HepG2 (cell line): ENCODE data around the gene ACAT2. TPM values are rescaled to one million over a fixed set of nuclear protein-coding genes. Genes with fewer than 3 reads are reported as not detected.
A peak's percentile ranks its signal among the peaks of the same experiment; 100 is the strongest.

Source experiments
- ATAC-seq: fragments of 200-7000 bp; cut with Tn5 transposase; 3 replicates; pipeline ENCODE4 v1.9.1; 2020; ENCODE audit warnings: mild to moderate bottlenecking, moderate library complexity
- BruUV-seq: library from RNA; stranded (reverse); fragments of 400-500 nt; replicated peaks from 2 replicates; lab custom pipeline; 2021; lab: Mats Ljungman, UMichigan
- CTCF ChIA-PET: fragments of 300-600 bp; formaldehyde crosslinking; extraction: SDS; loops from one replicate; lab custom pipeline; 2021; ENCODE audit warnings: low total read pairs, inconsistent platforms, low intra/inter-chr PET ratio; lab: Yijun Ruan, JAX
- POLR2A ChIA-PET: fragments of 350-600 bp; sonication (Branson Sonifier 250); formaldehyde crosslinking; loops from one replicate; lab custom pipeline; 2020; ENCODE audit warnings: antibody characterized with exemption, inconsistent platforms; lab: Yijun Ruan, JAX
- DNase-seq: peaks from one replicate; pipeline ENCODE4 v3.0.0-alpha.2; 2015; ENCODE audit warnings: low spot score
- FAIRE-seq: peaks from 3 replicates; lab custom pipeline; 2011; peaks lifted over from hg19 to GRCh38; lab: Jason Lieb, UNC
- H2AFZ ChIP-seq: one replicate; pipeline ENCODE4 v1.6.1; 2011; ENCODE audit warnings: low read length, inconsistent platforms
- H3K27ac ChIP-seq: fragments of 300-600 bp; 3 replicates; pipeline ENCODE4 v1.8.0; 2011; ENCODE audit warnings: mixed run types, mild to moderate bottlenecking, mixed read lengths, low read length, inconsistent platforms; ENCODE audit not compliant: insufficient read depth; ENCODE audit errors: extremely low read length
- H3K27me3 ChIP-seq, 2 experiments: fragments of 200-600 bp in 1 of 2; 2 replicates in 1 of 2; 3 replicates in 1 of 2; pipeline versions ENCODE4 v1.6.0 to v1.8.0; 2011; ENCODE audit warnings: low read length in 2 of 2, mild to moderate bottlenecking in 2 of 2, moderate library complexity in 2 of 2, inconsistent platforms in 1 of 2; ENCODE audit not compliant: insufficient read depth in 2 of 2, control insufficient read depth in 1 of 2
- H3K36me3 ChIP-seq, 2 experiments: fragments of 200-600 bp in 1 of 2; replicated peaks in 1 of 2; 2 replicates in 1 of 2; 3 replicates in 1 of 2; pipeline versions ENCODE4 v1.5.1 to v1.8.0; 2011; ENCODE audit warnings: low read length in 2 of 2, inconsistent platforms in 1 of 2; ENCODE audit not compliant: insufficient read depth in 2 of 2, control insufficient read depth in 1 of 2
- H3K4me1 ChIP-seq: 2 replicates; pipeline ENCODE4 v1.5.1; 2012; ENCODE audit warnings: low read length, inconsistent platforms; ENCODE audit not compliant: insufficient read depth
- H3K4me2 ChIP-seq: 2 replicates; pipeline ENCODE4 v1.6.0; 2011; ENCODE audit warnings: low read depth, low read length, inconsistent platforms
- H3K4me3 ChIP-seq, 3 experiments: fragments of 200-600 bp in 1 of 3; sonication (generic), shearing (Covaris generic) in 1 of 3; replicated peaks in 1 of 3; 2 replicates each; pipeline ENCODE4 v1.5.1; 2011 to 2016; ENCODE audit warnings: low read length in 3 of 3, inconsistent platforms in 2 of 3, low read depth in 2 of 3, mild to moderate bottlenecking in 2 of 3, control low read depth in 1 of 3, mixed read lengths in 1 of 3; ENCODE audit not compliant: insufficient read depth in 1 of 3
- H3K79me2 ChIP-seq: one replicate; pipeline ENCODE4 v1.6.1; 2011; ENCODE audit warnings: low read length, inconsistent platforms; ENCODE audit not compliant: insufficient read depth
- H3K9ac ChIP-seq: 2 replicates; pipeline ENCODE4 v1.6.0; 2011; ENCODE audit warnings: mild to moderate bottlenecking, low read depth, low read length, inconsistent platforms; ENCODE audit not compliant: insufficient read depth
- H3K9me3 ChIP-seq: 2 replicates; pipeline ENCODE4 v1.5.1; 2012; ENCODE audit warnings: mild to moderate bottlenecking, low read length
- H4K20me1 ChIP-seq: 2 replicates; pipeline ENCODE4 v1.6.0; 2011; ENCODE audit warnings: inconsistent platforms, mild to moderate bottlenecking, low read length, moderate library complexity; ENCODE audit not compliant: insufficient read depth
- AGO2 ChIP-seq: fragments of 200-400 bp; formaldehyde crosslinking; optimal IDR thresholded peaks from 2 replicates; pipeline ENCODE3; 2017; ENCODE audit warnings: mild to moderate bottlenecking, low read depth, low read length, moderate library complexity
- GMEB2 ChIP-seq: IDR thresholded peaks from 2 replicates; pipeline ENCODE4 v1.6.1; 2016; ENCODE audit warnings: missing biosample characterization, missing genetic modification reagents, low read depth
- HMG20B ChIP-seq: conservative IDR thresholded peaks from 2 replicates; pipeline ENCODE4 v1.6.1; 2016; ENCODE audit warnings: missing genetic modification reagents, missing compliant biosample characterization
- NAIF1 ChIP-seq: sonication (generic); formaldehyde crosslinking; IDR thresholded peaks from 2 replicates; pipeline ENCODE4 v1.5.0; 2020; ENCODE audit warnings: mild to moderate bottlenecking, missing genetic modification reagents, borderline replicate concordance
- NCOA5 ChIP-seq: sonication (generic); formaldehyde crosslinking; IDR thresholded peaks from 2 replicates; pipeline ENCODE4 v1.4.0; 2020; ENCODE audit warnings: missing genetic modification reagents
- NFYB ChIP-seq: sonication (generic); formaldehyde crosslinking; IDR thresholded peaks from 2 replicates; pipeline ENCODE4 v1.4.0; 2020; ENCODE audit warnings: missing genetic modification reagents
- NR0B2 ChIP-seq: sonication (generic); formaldehyde crosslinking; IDR thresholded peaks from 2 replicates; pipeline ENCODE4 v1.4.0; 2020; ENCODE audit warnings: mild to moderate bottlenecking, missing genetic modification reagents
- POLR2G ChIP-seq: fragments of 200-400 bp; formaldehyde crosslinking; IDR thresholded peaks from 2 replicates; pipeline ENCODE4 v1.6.1; 2018; ENCODE audit warnings: mild to moderate bottlenecking, low read depth, low read length, moderate library complexity
- PPARG ChIP-seq: conservative IDR thresholded peaks from 2 replicates; pipeline ENCODE4 v1.6.1; 2016; ENCODE audit warnings: missing biosample characterization, missing genetic modification reagents
- SAP130 ChIP-seq: IDR thresholded peaks from 2 replicates; pipeline ENCODE4 v1.6.1; 2016; ENCODE audit warnings: low read depth
- ZC3H4 ChIP-seq: sonication (generic); formaldehyde crosslinking; IDR thresholded peaks from 2 replicates; pipeline ENCODE4 v1.4.0; 2020; ENCODE audit warnings: missing genetic modification reagents, borderline replicate concordance
- ZFY ChIP-seq: sonication (generic); formaldehyde crosslinking; IDR thresholded peaks from 2 replicates; pipeline ENCODE4 v1.4.0; 2020; ENCODE audit warnings: missing genetic modification reagents
- ZNF10 ChIP-seq: sonication (generic); formaldehyde crosslinking; IDR thresholded peaks from 2 replicates; pipeline ENCODE4 v1.4.0; 2020; ENCODE audit warnings: mild to moderate bottlenecking, low read depth, missing genetic modification reagents, borderline replicate concordance
- ZNF121 ChIP-seq: sonication (generic); formaldehyde crosslinking; IDR thresholded peaks from 2 replicates; pipeline ENCODE4 v1.5.0; 2020; ENCODE audit warnings: mild to moderate bottlenecking, missing genetic modification reagents
- ZNF180 ChIP-seq: sonication (generic); formaldehyde crosslinking; IDR thresholded peaks from 2 replicates; pipeline ENCODE4 v1.4.0; 2020; ENCODE audit warnings: low read depth, missing genetic modification reagents, borderline replicate concordance
- ZNF703 ChIP-seq: sonication (generic); formaldehyde crosslinking; IDR thresholded peaks from 2 replicates; pipeline ENCODE4 v1.5.1; 2020; ENCODE audit warnings: missing genetic modification reagents, mild to moderate bottlenecking, moderate library complexity, borderline replicate concordance
- ZNF720 ChIP-seq: sonication (generic); formaldehyde crosslinking; IDR thresholded peaks from 2 replicates; pipeline ENCODE4 v1.4.0; 2020; ENCODE audit warnings: missing genetic modification reagents
- WGBS: methylation state at CpG from one replicate; pipeline ENCODE4 v1.1.6; 2017; ENCODE audit warnings: low lambda C conversion rate; 5-methylcytosine and 5-hydroxymethylcytosine counted together
- in situ Hi-C: cut with HindIII; loops from 2 replicates; pipeline ENCODE4 v1.10.0; 2017; ENCODE audit warnings: low pct_unique_long_range_greater_than_20kb; ENCODE audit not compliant: extremely low pct_ligation_motif_present
- intact Hi-C: fragments of 100-400 bp; cut with micrococcal nuclease; formaldehyde crosslinking; loops from one replicate; pipeline ENCODE4 v1.10.0; 2022; ENCODE audit not compliant: unreplicated experiment
- polyA plus RNA-seq, 8 experiments: library from polyadenylated mRNA; depleted of rRNA in 3 of 8; stranded (reverse) in 7 of 8; unstranded in 1 of 8; fragments of >200 nt; fragmentation: Illumina TruSeq in 4 of 8; extraction: Trizol in 4 of 8; gene quantifications; 2 replicates each; pipeline versions ENCODE4 v1.2.1 to v1.2.3, GENCODE V29; 2011 to 2016; ENCODE audit warnings: low read depth in 4 of 8, missing spikeins in 1 of 8, mixed read lengths in 1 of 8; ENCODE audit not compliant: insufficient read depth in 1 of 8
- total RNA-seq, 5 experiments: library from RNA; depleted of rRNA; stranded (reverse); fragments of >200 nt; fragmentation: Illumina TruSeq; extraction: Trizol; gene quantifications; 2 replicates each; pipeline ENCODE4 v1.2.3, GENCODE V29; 2016; ENCODE audit warnings: low read depth in 1 of 5

ACAT2 gene
- total and polyA plus RNA-seq, 2 of the 13 experiments (the other 11 are each of a cell fraction or from before 2014, with no cell fraction given) = 121 to 534 TPM

GRCh38 chr6:159736908-159737307 is 24.9 kb upstream of the ACAT2 start:
- peaks cover 65% of the 10 kb centered on the region for H4K20me1 ChIP-seq
- peaks cover 18% of the 10 kb centered on the region for H3K4me1 ChIP-seq
- peaks cover 4 to 45% of the 10 kb centered on the region in 2 experiments for H3K36me3 ChIP-seq
- TF ChIP-seq ZNF10 (no peak), POLR2G (0 out of 2 replicates have a peak, but pooled peaks have one; percentile 2), PPARG (CRISPR knock-in tag) (no peak), AGO2 (peak; percentile 9), ZNF121 (peak; percentile 94)
- TF ChIP-seq, all 625 proteins: peak for 3
- Histone ChIP-seq H3K9me3 (no peaks in the 10 kb centered on the region), H3K79me2 (peaks cover 94% of the 10 kb centered on the region), H2AFZ (no peak overlapping the region), H3K27ac (no peak overlapping the region), H3K4me2 (no peak overlapping the region), H3K27me3 (no peaks in the 10 kb centered on the region), H3K4me3 (no peak overlapping the region), H3K9ac (no peak overlapping the region)
- ChIA-PET POLR2A (interaction anchor here (1.5 to 1.6 kb wide), 3 partner anchors 10 to 53 kb away, joined by 4 to 6 read pairs (median 6); partner anchors contain the start of genes ACAT2, TCP1 and WTAP), CTCF (no interaction called here)
- 82% methylated on average over 7 of the region's 7 CpGs for WGBS
- DNase-seq = no peak
- intact Hi-C loops = no loop called here
- BruUV-seq = no TSS peak
- FAIRE-seq = no peak
- no peak for ATAC-seq
- in situ Hi-C loops = no loop called here

GRCh38 chr6:159739341-159739740 is 22.5 kb upstream of the ACAT2 start:
- no peak overlapping the region for H3K4me2 ChIP-seq
- H3K79me2 ChIP-seq = peaks cover 74% of the 10 kb centered on the region
- no peak for TF ChIP-seq ZNF180 (CRISPR knock-in tag)
- no peak for TF ChIP-seq NCOA5 (CRISPR knock-in tag)
- no peak for TF ChIP-seq ZNF703 (CRISPR knock-in tag)
- no peak for TF ChIP-seq ZFY (CRISPR knock-in tag)
- TF ChIP-seq HMG20B (CRISPR knock-in tag) = no peak
- no peak for TF ChIP-seq NFYB (CRISPR knock-in tag)
- TF ChIP-seq SAP130 (CRISPR knock-in tag) = no peak
- TF ChIP-seq ZC3H4 = no peak
- TF ChIP-seq ZNF720 = no peak
- TF ChIP-seq GMEB2 (CRISPR knock-in tag) = no peak
- TF ChIP-seq NR0B2 (CRISPR knock-in tag) = no peak
- no peak for TF ChIP-seq NAIF1
- ChIA-PET POLR2A (interaction anchor here (0.8 to 1.2 kb wide), 2 partner anchors 11 to 23 kb away, joined by 4 read pairs; partner anchors contain the start of gene ACAT2), CTCF (no interaction called here)
- H3K9ac ChIP-seq = no peak overlapping the region
- peaks cover 9 to 68% of the 10 kb centered on the region in 2 experiments for H3K36me3 ChIP-seq
- BruUV-seq = no TSS peak
- 0 out of 2 replicates have a peak, but pooled peaks cover under 1% of the 10 kb centered on the region for H3K4me1 ChIP-seq
- in situ Hi-C loops (no loop called here), intact Hi-C loops (no loop called here)
- peaks cover 46% of the 10 kb centered on the region for H4K20me1 ChIP-seq
- WGBS = 95% methylated on average over 3 of the region's 3 CpGs
- H3K9me3 ChIP-seq = no peaks in the 10 kb centered on the region
- no peak for ATAC-seq
- H2AFZ ChIP-seq = no peak overlapping the region
- no peak for FAIRE-seq
- H3K27me3 ChIP-seq = no peaks in the 10 kb centered on the region
- H3K4me3 ChIP-seq = no peak overlapping the region
- no peak for DNase-seq
- no peak overlapping the region for H3K27ac ChIP-seq
